ENCODE measurements around the gene MAN2A2.
"Not testable (repeated sequence)": the region's sequence is repeated elsewhere in the genome, so short reads cannot be mapped to it uniquely, and the experiment has no call there.

Gene MAN2A2

GRCh38 chr15:90868261-90868689, 34.8 kb upstream of the MAN2A2 start, which contains the start of gene FURIN:
TSS of gene FURIN (plus strand) at chr15:90868588. CDS start at chr15:90875741, 7,153 bp downstream.
- no peaks in the 10 kb centered on the region for H3K27me3 Mint-ChIP-seq
- H3K27ac Mint-ChIP-seq, result peak within 1 kb of the TSS; percentile 91
- no peaks in the 10 kb centered on the region for H3K36me3 Mint-ChIP-seq
- no peaks in the 10 kb centered on the region for H3K9me3 Mint-ChIP-seq (ENCODE audit: low read depth)
- H3K4me3 Mint-ChIP-seq, result peak within 1 kb of the TSS; percentile 91
- H3K4me1 Mint-ChIP-seq (ENCODE audit: low read depth), result peaks cover 43% of the 10 kb centered on the region

GRCh38 chr15:90869140-90869541, 34.0 kb upstream of the MAN2A2 start:
- Mint-ChIP-seq H3K4me3 (peak overlapping the region; percentile 91), H3K9me3 (ENCODE audit: low read depth) (no peaks in the 10 kb centered on the region), H3K4me1 (ENCODE audit: low read depth) (peaks cover 48% of the 10 kb centered on the region), H3K27ac (peak overlapping the region; percentile 91), H3K36me3 (no peaks in the 10 kb centered on the region), H3K27me3 (no peaks in the 10 kb centered on the region)

- no peaks in the 10 kb centered on the region for H3K36me3 Mint-ChIP-seq
- peak overlapping the region; percentile 91 for H3K27ac Mint-ChIP-seq
- H3K4me1 Mint-ChIP-seq (ENCODE audit: low read depth), result peaks cover 50% of the 10 kb centered on the region
- peak overlapping the region; percentile 91 for H3K4me3 Mint-ChIP-seq
- no peaks in the 10 kb centered on the region for H3K27me3 Mint-ChIP-seq
- H3K9me3 Mint-ChIP-seq (ENCODE audit: low read depth), result no peaks in the 10 kb centered on the region
These were observed 33.3 kb upstream of the MAN2A2 start for GRCh38 chr15:90869601-90870353.

GRCh38 chr15:90870354-90871138, 32.6 kb upstream of the MAN2A2 start:
- H3K9me3 Mint-ChIP-seq (ENCODE audit: low read depth), result no peaks in the 10 kb centered on the region
- H3K36me3 Mint-ChIP-seq, result no peaks in the 10 kb centered on the region

GRCh38 chr15:90871139-90871715, 31.9 kb upstream of the MAN2A2 start:
- Mint-ChIP-seq H3K4me1 (ENCODE audit: low read depth) (peaks cover 51% of the 10 kb centered on the region), H3K4me3 (peak overlapping the region; percentile 91), H3K27ac (peak overlapping the region; percentile 91), H3K27me3 (no peaks in the 10 kb centered on the region), H3K9me3 (ENCODE audit: low read depth) (no peaks in the 10 kb centered on the region), H3K36me3 (no peaks in the 10 kb centered on the region)

More at GRCh38 chr15:90870354-90871138, 32.6 kb upstream of the MAN2A2 start:
- Mint-ChIP-seq H3K4me3 (peak overlapping the region; percentile 91), H3K4me1 (ENCODE audit: low read depth) (peaks cover 51% of the 10 kb centered on the region), H3K27me3 (no peaks in the 10 kb centered on the region), H3K27ac (peak overlapping the region; percentile 91)

- peak overlapping the region; percentile 90 for H3K27ac Mint-ChIP-seq
- no peaks in the 10 kb centered on the region for H3K27me3 Mint-ChIP-seq
- no peaks in the 10 kb centered on the region for H3K9me3 Mint-ChIP-seq (ENCODE audit: low read depth)
- H3K4me3 Mint-ChIP-seq, result peak overlapping the region; percentile 88
- H3K36me3 Mint-ChIP-seq, result no peaks in the 10 kb centered on the region
- peaks cover 49% of the 10 kb centered on the region for H3K4me1 Mint-ChIP-seq (ENCODE audit: low read depth)
These were observed 31.2 kb upstream of the MAN2A2 start for GRCh38 chr15:90871716-90872485.

GRCh38 chr15:90872486-90873184, 30.5 kb upstream of the MAN2A2 start:
- Mint-ChIP-seq H3K27ac (peak overlapping the region; percentile 90), H3K36me3 (no peaks in the 10 kb centered on the region), H3K27me3 (no peaks in the 10 kb centered on the region), H3K9me3 (ENCODE audit: low read depth) (no peaks in the 10 kb centered on the region), H3K4me1 (ENCODE audit: low read depth) (peaks cover 49% of the 10 kb centered on the region), H3K4me3 (peak overlapping the region; percentile 88)

GRCh38 chr15:90873488-90873997, 29.6 kb upstream of the MAN2A2 start:
- no peaks in the 10 kb centered on the region for H3K9me3 Mint-ChIP-seq (ENCODE audit: low read depth)
- H3K27me3 Mint-ChIP-seq, result no peaks in the 10 kb centered on the region
- H3K27ac Mint-ChIP-seq, result peak overlapping the region; percentile 90
- H3K4me1 Mint-ChIP-seq (ENCODE audit: low read depth), result peaks cover 44% of the 10 kb centered on the region
- peak overlapping the region; percentile 88 for H3K4me3 Mint-ChIP-seq
- no peaks in the 10 kb centered on the region for H3K36me3 Mint-ChIP-seq

- H3K27ac Mint-ChIP-seq, result peak overlapping the region; percentile 61
- peaks cover 40% of the 10 kb centered on the region for H3K4me1 Mint-ChIP-seq (ENCODE audit: low read depth)
- no peaks in the 10 kb centered on the region for H3K36me3 Mint-ChIP-seq
- H3K4me3 Mint-ChIP-seq, result peak overlapping the region; percentile 88
- H3K9me3 Mint-ChIP-seq (ENCODE audit: low read depth), result no peaks in the 10 kb centered on the region
- H3K27me3 Mint-ChIP-seq, result no peaks in the 10 kb centered on the region
These were observed 29.0 kb upstream of the MAN2A2 start for GRCh38 chr15:90873998-90874605.

- H3K4me3 Mint-ChIP-seq; H3K9me3 Mint-ChIP-seq (ENCODE audit: low read depth); H3K36me3 Mint-ChIP-seq; H3K27ac Mint-ChIP-seq; H3K27me3 Mint-ChIP-seq: not testable (repeated sequence)
- H3K4me1 Mint-ChIP-seq (ENCODE audit: low read depth), result peaks cover 31% of the 10 kb centered on the region
These were observed 28.1 kb upstream of the MAN2A2 start for GRCh38 chr15:90874986-90875385.

- Mint-ChIP-seq H3K9me3 (ENCODE audit: low read depth) (no peaks in the 10 kb centered on the region), H3K4me1 (ENCODE audit: low read depth) (peaks cover 25% of the 10 kb centered on the region), H3K27ac (no peak overlapping the region), H3K36me3 (peaks cover 2% of the 10 kb centered on the region), H3K27me3 (no peaks in the 10 kb centered on the region), H3K4me3 (no peak overlapping the region)
These were observed 27.5 kb upstream of the MAN2A2 start for GRCh38 chr15:90875549-90875981.

GRCh38 chr15:90876046-90876445, 27.1 kb upstream of the MAN2A2 start:
- peaks cover 2% of the 10 kb centered on the region for H3K36me3 Mint-ChIP-seq
- H3K27ac Mint-ChIP-seq, result no peak overlapping the region
- no peaks in the 10 kb centered on the region for H3K9me3 Mint-ChIP-seq (ENCODE audit: low read depth)
- no peak overlapping the region for H3K4me3 Mint-ChIP-seq
- H3K4me1 Mint-ChIP-seq (ENCODE audit: low read depth), result peaks cover 21% of the 10 kb centered on the region
- H3K27me3 Mint-ChIP-seq, result no peaks in the 10 kb centered on the region

GRCh38 chr15:90876512-90877170, 26.5 kb upstream of the MAN2A2 start:
- Mint-ChIP-seq H3K4me3 (no peak overlapping the region), H3K36me3 (peaks cover 2% of the 10 kb centered on the region), H3K27me3 (no peaks in the 10 kb centered on the region), H3K9me3 (ENCODE audit: low read depth) (no peaks in the 10 kb centered on the region), H3K27ac (peak overlapping the region; percentile 16), H3K4me1 (ENCODE audit: low read depth) (peaks cover 21% of the 10 kb centered on the region)

All from activated naive CD8-positive, alpha-beta T cell (primary cell).